Fibroblast of the aortic adventitia (primary cell): ENCODE measurements around the gene AKT3. TPM values are rescaled to one million over a fixed set of nuclear protein-coding genes. Genes with fewer than 3 reads are reported as not detected.

Experiments
- DNase-seq: peaks from one replicate; pipeline ENCODE4 v3.0.0-alpha.2; 2010; ENCODE audit warnings: low read depth
- H3K4me3 ChIP-seq: 2 replicates; pipeline ENCODE4 v1.5.1; 2011; ENCODE audit warnings: low read depth, mild to moderate bottlenecking, control low read depth, low read length, moderate library complexity
- CTCF ChIP-seq: IDR thresholded peaks from 2 replicates; pipeline ENCODE4 v1.5.1; 2011; ENCODE audit warnings: mild to moderate bottlenecking, low read length, control low read depth, inconsistent platforms; ENCODE audit not compliant: insufficient read depth
- total RNA-seq: library from RNA; depleted of rRNA; stranded (reverse); fragments of >200 nt; gene quantifications from 2 replicates; pipeline ENCODE4 v1.2.3, GENCODE V29; 2012; ENCODE audit warnings: low replicate concordance

Gene AKT3
- total RNA-seq, 1 donor: 36.6 TPM

GRCh38 chr1:243553090-243553489 lies 297.0 kb downstream of the AKT3 start:
- H3K4me3 ChIP-seq: no peak overlapping the region
- TF ChIP-seq CTCF: no peak

GRCh38 chr1:243550276-243550675 lies 299.8 kb downstream of the AKT3 start:
- no peak for TF ChIP-seq CTCF
- DNase-seq: no peak
- no peak overlapping the region for H3K4me3 ChIP-seq

More at GRCh38 chr1:243553090-243553489, 297.0 kb downstream of the AKT3 start:
- no peak for DNase-seq

GRCh38 chr1:243549791-243550190 lies 300.3 kb downstream of the AKT3 start:
- peak; percentile 14 for DNase-seq
- no peak for TF ChIP-seq CTCF
- H3K4me3 ChIP-seq: no peak overlapping the region

- TF ChIP-seq CTCF: no peak
- DNase-seq: peak; percentile 52
Measured at GRCh38 chr1:243549108-243549507, 300.9 kb downstream of the AKT3 start.

GRCh38 chr1:243548516-243548915 lies 301.5 kb downstream of the AKT3 start:
- no peak overlapping the region for H3K4me3 ChIP-seq
- no peak for DNase-seq

More at GRCh38 chr1:243549108-243549507, 300.9 kb downstream of the AKT3 start:
- no peak overlapping the region for H3K4me3 ChIP-seq

GRCh38 chr1:243547891-243548290 lies 302.2 kb downstream of the AKT3 start:
- no peak for TF ChIP-seq CTCF
- no peak for DNase-seq
- no peak overlapping the region for H3K4me3 ChIP-seq

More at GRCh38 chr1:243548516-243548915, 301.5 kb downstream of the AKT3 start:
- TF ChIP-seq CTCF: no peak

GRCh38 chr1:243546457-243546856 lies 303.6 kb downstream of the AKT3 start:
- DNase-seq: no peak
- no peak for TF ChIP-seq CTCF
- H3K4me3 ChIP-seq: no peak overlapping the region
